Measurements from ENCODE around the gene SLC6A9.

Gene SLC6A9

GRCh38 chr1:44000122-44000665 lies 31.1 kb downstream of the SLC6A9 start:
- no peak for DNase-seq

- DNase-seq, result peak in 6 of 14 donors; percentile 12 to 47 (median 32)
Measured at GRCh38 chr1:43999455-43999854, 31.8 kb downstream of the SLC6A9 start.

DNA sequence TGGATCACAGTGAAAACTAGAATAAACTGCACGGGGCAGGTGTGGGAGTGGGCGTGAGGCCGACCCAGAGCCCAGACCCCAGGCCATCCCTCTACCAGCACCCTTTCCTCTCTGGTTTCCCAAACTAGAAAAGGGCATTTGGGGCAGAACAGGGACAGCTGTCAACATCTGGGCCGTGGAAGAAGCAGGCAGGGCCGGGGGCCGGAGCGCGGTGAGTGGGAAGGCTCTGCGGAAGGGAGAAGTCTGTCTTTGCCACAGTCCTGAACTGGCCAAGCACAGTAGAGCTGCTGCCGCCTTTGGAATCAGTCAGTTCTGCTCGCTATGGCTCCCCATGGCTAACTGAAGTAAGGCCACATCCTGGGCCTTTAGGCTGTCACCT lies 33.3 kb downstream of the SLC6A9 start:
- DNase-seq, result no peak

DNA sequence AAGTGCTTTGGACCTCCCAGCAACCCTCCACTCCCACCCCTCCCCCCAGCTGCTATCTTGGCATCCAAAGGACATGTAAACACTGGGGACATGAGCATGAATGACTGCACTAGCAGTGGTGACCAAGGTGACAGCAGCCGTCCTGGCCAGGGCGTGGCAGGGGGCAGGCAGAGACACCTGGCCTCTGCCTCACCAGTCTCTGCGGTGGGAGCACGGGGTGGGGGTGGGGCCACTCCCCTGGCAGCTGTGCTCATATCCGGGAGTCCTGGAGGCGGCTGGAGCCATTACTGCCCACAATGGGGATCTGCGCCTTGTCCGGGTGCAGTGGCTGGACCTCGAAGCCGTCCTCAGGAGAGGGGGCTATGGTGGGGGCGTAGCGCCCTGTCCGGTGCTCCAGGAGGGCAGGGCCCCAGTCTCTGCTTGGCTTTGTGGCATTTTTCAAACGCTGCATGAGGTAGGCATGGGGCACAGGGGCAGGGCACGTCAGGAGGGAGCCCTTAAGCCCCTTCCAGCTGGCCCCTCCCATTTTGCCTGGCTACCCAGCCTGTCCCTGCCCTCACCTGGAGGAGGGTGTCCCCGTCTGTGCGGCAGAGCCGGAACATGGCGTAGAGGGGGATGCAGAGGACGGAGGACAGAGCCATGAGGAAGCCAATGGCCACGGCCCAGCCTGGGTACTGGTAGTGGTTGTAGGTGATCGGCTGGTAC lies 33.8 kb downstream of the SLC6A9 start:
- no peak for DNase-seq

DNA sequence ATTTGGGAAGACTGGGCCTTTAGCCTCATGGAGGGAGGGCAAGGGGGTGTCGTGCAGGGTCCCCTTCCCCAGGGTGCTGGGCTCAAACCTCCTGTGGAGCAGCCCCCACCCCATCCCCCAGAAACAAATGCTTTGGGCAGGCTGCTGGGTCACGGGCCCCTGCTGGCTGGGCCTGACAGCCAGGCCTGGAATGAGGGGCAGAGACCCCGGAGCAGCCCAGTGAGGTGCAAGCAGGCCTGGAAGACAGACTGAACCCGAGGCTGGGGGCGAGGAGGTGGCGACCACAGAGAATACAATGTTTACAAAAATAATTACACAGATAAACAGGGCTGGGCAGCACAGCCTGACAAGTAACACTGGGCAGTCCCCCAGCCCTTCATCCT lies 34.5 kb downstream of the SLC6A9 start:
- DNase-seq, result peak in 1 of 14 donors; percentile 44

- DNase-seq, result peak in 3 of 14 donors; percentile 25 to 54 (median 38)
Measured at GRCh38 chr1:43995984-43996732, 35.1 kb downstream of the SLC6A9 start.

- DNase-seq, result peak in 2 of 14 donors; percentile 15 to 16
Measured at GRCh38 chr1:43994794-43995790, 36.2 kb downstream of the SLC6A9 start.

GRCh38 chr1:43994071-43994470 lies 37.2 kb downstream of the SLC6A9 start:
- no peak for DNase-seq

DNA sequence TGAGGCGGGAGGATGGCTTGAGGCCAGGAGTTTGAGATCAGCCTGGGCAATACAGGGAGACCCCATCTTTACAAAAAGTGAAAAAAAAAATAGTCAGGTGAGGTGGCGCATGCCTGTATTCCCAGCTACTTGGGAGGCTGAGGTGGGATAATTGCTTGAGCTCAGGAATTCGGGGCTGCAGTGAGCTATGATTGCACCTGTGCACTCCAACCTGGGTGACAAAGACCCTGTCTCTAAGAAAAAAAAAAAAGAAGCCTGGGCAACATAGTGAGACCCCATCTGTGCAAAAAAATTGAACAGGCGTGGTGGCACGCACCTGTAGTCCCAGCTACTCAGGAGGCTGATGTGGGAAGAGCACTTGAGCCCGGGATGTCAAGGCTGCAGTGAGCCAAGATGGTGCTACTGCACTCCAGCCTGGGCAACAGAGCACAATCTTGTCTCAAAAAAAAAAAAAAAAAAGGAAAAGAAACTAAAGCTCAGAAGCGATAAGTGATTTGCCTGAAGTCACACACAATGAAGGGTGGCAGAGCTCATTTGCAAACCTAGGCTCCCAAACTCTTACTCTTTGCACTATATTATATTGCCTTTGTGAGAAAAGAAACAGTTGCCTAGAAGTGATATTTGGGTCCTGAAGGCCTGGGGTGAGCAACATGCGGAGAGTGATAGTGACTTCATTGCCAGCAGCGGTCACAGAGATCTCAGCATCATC lies 37.9 kb downstream of the SLC6A9 start:
- no peak for DNase-seq

GRCh38 chr1:43992232-43992995 lies 38.8 kb downstream of the SLC6A9 start:
- DNase-seq, result no peak

DNA sequence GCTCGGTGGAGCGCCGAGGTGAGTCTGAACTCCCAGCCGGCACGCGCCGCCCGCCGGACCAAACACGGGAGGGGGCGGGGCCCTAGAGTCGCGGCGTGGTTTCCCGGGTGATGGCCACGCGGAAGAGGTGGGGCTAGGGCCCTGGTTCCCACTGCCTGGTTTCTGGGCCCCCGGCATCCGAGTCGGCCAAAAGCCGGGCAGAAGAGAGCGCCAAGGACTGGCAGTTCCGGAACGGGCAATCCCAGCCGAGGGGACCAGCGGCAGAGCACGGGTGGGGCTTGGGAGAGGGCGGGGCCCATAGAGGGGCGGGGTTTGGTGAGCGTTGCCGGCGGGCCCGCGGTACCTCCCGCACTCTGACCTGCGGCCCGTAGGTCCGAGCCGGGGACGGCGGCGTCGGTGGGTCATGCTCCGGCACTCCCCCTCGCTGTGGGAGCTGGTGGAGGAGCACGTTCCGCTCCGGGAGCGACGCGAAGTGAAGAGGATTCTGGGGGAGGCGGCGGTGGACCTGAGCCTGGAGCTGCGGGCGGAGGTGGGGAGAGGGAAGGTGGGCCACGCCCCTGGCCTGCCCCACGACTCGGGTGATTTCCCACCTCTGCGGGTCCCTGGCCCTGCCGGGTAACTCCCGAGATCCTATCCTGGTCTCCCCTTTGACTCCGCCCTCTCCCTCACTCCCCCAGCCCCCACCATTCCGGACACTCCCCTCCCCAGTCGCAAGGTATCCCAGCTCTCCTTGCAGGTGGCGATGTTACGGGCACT lies 39.6 kb downstream of the SLC6A9 start, which contains the start of gene CCDC24:
Gene CCDC24 (plus strand): TSS at position 124 of the 756 bp plus-strand sequence. CDS start 280 bp downstream, at position 404.
- peak in 12 of 14 donors; percentile 41 to 89 (median 73) for DNase-seq

- DNase-seq, result no peak
Measured at GRCh38 chr1:43991200-43991475, 40.1 kb downstream of the SLC6A9 start.

DNA sequence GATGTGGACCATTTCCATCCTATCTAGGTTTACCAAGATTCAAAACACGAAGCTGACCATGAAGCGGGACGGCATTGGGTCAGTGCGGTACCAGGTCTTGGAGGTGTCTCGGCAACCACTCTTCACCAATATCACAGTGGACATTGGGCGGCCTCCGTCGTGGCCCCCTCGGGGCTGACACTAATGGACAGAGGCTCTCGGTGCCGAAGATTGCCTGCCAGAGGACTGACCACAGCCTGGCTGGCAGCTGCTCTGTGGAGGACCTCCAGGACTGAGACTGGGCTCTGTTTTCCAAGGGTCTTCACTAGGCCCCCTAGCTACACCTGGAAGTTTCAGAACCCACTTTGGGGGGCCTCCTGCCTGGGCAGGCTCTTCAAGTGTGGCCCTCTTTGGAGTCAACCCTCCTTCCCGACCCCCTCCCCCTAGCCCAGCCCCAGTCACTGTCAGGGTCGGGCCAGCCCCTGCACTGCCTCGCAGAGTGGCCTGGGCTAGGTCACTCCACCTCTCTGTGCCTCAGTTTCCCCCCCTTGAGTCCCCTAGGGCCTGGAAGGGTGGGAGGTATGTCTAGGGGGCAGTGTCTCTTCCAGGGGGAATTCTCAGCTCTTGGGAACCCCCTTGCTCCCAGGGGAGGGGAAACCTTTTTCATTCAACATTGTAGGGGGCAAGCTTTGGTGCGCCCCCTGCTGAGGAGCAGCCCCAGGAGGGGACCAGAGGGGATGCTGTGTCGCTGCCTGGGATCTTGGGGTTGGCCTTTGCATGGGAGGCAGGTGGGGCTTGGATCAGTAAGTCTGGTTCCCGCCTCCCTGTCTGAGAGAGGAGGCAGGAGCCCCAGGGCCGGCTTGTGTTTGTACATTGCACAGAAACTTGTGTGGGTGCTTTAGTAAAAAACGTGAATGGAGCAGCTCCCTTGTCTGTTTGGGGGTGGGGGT lies 40.7 kb downstream of the SLC6A9 start:
- peak in 1 of 14 donors; percentile 43 for DNase-seq

GRCh38 chr1:43987159-43987902 lies 43.9 kb downstream of the SLC6A9 start:
- no peak for DNase-seq

DNA sequence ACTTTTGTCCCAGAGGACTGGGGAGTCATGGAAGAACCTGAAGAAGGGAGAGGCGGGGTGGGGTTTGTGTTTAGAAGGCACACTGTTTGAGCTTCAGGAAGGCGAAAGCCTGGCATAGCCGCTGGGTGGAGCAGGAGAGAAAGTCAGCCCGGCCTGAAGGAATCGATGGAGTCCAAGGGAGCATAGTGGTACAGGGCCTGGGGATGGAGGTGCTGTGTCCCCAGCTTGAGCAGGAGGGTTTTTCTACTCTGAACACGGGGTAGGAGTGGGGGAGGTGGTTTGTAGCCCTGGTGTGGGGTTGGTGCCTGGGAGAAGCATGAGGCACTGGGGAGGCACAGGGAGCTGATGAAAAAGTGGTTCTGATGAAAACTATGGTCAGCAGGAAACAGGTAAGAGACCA lies 44.5 kb downstream of the SLC6A9 start:
- no peak for DNase-seq

GRCh38 chr1:43985984-43986595 lies 45.2 kb downstream of the SLC6A9 start:
- DNase-seq, result no peak

- no peak for DNase-seq
Measured at GRCh38 chr1:43984855-43985254, 46.4 kb downstream of the SLC6A9 start.

All from C1 segment of cervical spinal cord (tissue), 14 donors.